GM23248 (cell line): ENCODE results near the gene GDNF.

Source experiments
- EZH2 ChIP-seq: fragments of 200-600 bp; sonication (generic); IDR thresholded peaks from 2 replicates; pipeline ENCODE4 v1.6.1; 2018; ENCODE audit warnings: antibody characterized with exemption, mild to moderate bottlenecking; ENCODE audit not compliant: insufficient read depth, poor library complexity, severe bottlenecking
- EZH2phosphoT487 ChIP-seq: fragments of 200-600 bp; sonication (generic); IDR thresholded peaks from 2 replicates; pipeline ENCODE4 v1.6.1; 2018; ENCODE audit warnings: antibody characterized with exemption, moderate library complexity, mild to moderate bottlenecking, low read depth; ENCODE audit not compliant: insufficient read depth

DNA sequence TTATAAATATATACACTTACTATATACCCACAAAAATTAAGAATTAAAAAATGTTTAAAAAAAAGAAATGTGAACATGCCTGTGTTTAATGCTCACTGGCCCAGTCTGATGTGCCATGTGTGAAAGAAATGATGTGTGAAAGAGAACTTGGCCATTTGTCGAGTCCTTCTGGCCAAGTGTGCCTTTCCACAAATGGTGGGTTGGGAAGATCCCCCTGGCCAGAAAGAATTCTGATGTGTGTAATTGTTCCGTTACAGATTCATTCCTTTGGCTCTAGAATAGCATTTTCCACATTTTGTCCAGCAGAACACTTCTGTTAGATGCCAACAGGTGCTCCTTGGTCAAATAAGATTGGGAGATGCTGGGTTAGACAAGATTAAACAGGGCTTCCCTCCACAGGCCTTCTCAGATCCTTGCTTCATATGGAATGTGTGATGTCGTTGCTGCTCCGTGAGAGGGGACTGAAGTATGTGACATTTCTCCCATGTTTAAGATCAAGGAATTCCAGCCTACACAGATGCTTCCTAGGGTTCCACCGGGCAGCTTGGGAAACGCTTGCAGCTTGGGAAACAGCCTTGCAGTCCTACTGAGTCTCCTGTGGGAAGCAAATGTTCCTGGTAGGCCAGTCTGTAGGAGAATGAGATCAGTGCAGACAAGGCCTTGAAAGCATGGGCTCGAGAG lies 32.1 kb downstream of the GDNF start:
- TF ChIP-seq EZH2phosphoT487: no peak
- TF ChIP-seq EZH2: no peak
